ENCODE results near the gene IL17RE.

IL17RE gene

GRCh38 chr3:9901967-9902366 lies 681 bp upstream of the IL17RE start:
- DNase-seq (ENCODE audit: low spot score) = no peak
- Histone ChIP-seq H3K4me3 (ENCODE audit: low read length in 2 of 2) (no peak overlapping the region), H3K27me3 (ENCODE audit: control insufficient read depth in 3 of 3, insufficient read depth in 3 of 3, low read depth in 1 of 3, low read length in 3 of 3) (no peaks in the 10 kb centered on the region), H3K4ac (ENCODE audit: low read length) (no peak overlapping the region), H2AFZ (ENCODE audit: low read length) (no peak overlapping the region), H2BK5ac (ENCODE audit: low read length) (no peak overlapping the region), H4K8ac (ENCODE audit: low read depth, low read length) (no peak overlapping the region), H3K36me3 (replicated peaks in 1 of 2; ENCODE audit: control insufficient read depth in 2 of 2, insufficient read depth in 2 of 2, low read length in 2 of 2) (no peaks in the 10 kb centered on the region), H3K9me3 (replicated peaks in 1 of 2; ENCODE audit: control insufficient read depth in 2 of 2, insufficient read depth in 1 of 2, low read depth in 1 of 2, low read length in 2 of 2) (no peaks in the 10 kb centered on the region), H2BK120ac (ENCODE audit: low read depth, low read length) (no peak overlapping the region), H2BK12ac (ENCODE audit: low read length) (no peak overlapping the region), H3K4me2 (ENCODE audit: insufficient read depth, low read length, poor library complexity, severe bottlenecking) (no peak overlapping the region), H3K14ac (ENCODE audit: low read length) (no peak overlapping the region), H3K18ac (ENCODE audit: low read length) (no peak overlapping the region), H3K27ac (replicated peaks; ENCODE audit: low read length) (no peak overlapping the region), H3K23ac (ENCODE audit: low read depth, low read length, poor library complexity) (no peak overlapping the region), H3K4me1 (ENCODE audit: control insufficient read depth in 2 of 2, insufficient read depth in 1 of 2, low read depth in 1 of 2, low read length in 2 of 2) (peaks cover 3 to 4% of the 10 kb centered on the region in 2 donors), H2AK5ac (ENCODE audit: low read depth, low read length) (no peak overlapping the region), H3K79me1 (ENCODE audit: low read depth, low read length) (no peaks in the 10 kb centered on the region), H3K9ac (ENCODE audit: low read depth, low read length, poor library complexity) (no peak overlapping the region), H2BK15ac (ENCODE audit: low read length) (no peak overlapping the region), H4K91ac (ENCODE audit: low read depth, low read length, poor library complexity) (no peak overlapping the region)
- WGBS, 2 donors (ENCODE audit: extremely low coverage in 2 of 2, insufficient read length in 2 of 2, insufficient replicate concordance in 1 of 2) = no CpG with 5 or more reads among the region's 5 CpGs

- H3K23ac ChIP-seq (ENCODE audit: low read depth, low read length, poor library complexity) = no peak overlapping the region
- H3K36me3 ChIP-seq (replicated peaks in 1 of 2; ENCODE audit: control insufficient read depth in 2 of 2, insufficient read depth in 2 of 2, low read length in 2 of 2) = no peaks in the 10 kb centered on the region
- H3K4me3 ChIP-seq (ENCODE audit: low read length in 2 of 2) = no peak overlapping the region
- no peak overlapping the region for H3K4me2 ChIP-seq (ENCODE audit: insufficient read depth, low read length, poor library complexity, severe bottlenecking)
- no peaks in the 10 kb centered on the region for H3K9me3 ChIP-seq (replicated peaks in 1 of 2; ENCODE audit: control insufficient read depth in 2 of 2, insufficient read depth in 1 of 2, low read depth in 1 of 2, low read length in 2 of 2)
- H2BK5ac ChIP-seq (ENCODE audit: low read length) = no peak overlapping the region
- no peak overlapping the region for H3K9ac ChIP-seq (ENCODE audit: low read depth, low read length, poor library complexity)
- H3K14ac ChIP-seq (ENCODE audit: low read length) = no peak overlapping the region
- H3K4ac ChIP-seq (ENCODE audit: low read length) = no peak overlapping the region
- H3K18ac ChIP-seq (ENCODE audit: low read length) = no peak overlapping the region
- no peak overlapping the region for H3K27ac ChIP-seq (replicated peaks; ENCODE audit: low read length)
- no peak overlapping the region for H2BK15ac ChIP-seq (ENCODE audit: low read length)
- no peaks in the 10 kb centered on the region for H3K79me1 ChIP-seq (ENCODE audit: low read depth, low read length)
- H3K27me3 ChIP-seq (ENCODE audit: control insufficient read depth in 3 of 3, insufficient read depth in 3 of 3, low read depth in 1 of 3, low read length in 3 of 3) = peaks cover 0 to 4% (median 0%) of the 10 kb centered on the region in 3 experiments
- H4K8ac ChIP-seq (ENCODE audit: low read depth, low read length) = no peak overlapping the region
- H3K4me1 ChIP-seq (ENCODE audit: control insufficient read depth in 2 of 2, insufficient read depth in 1 of 2, low read depth in 1 of 2, low read length in 2 of 2) = peaks cover 3 to 4% of the 10 kb centered on the region in 2 donors
- H2BK12ac ChIP-seq (ENCODE audit: low read length) = no peak overlapping the region
- no CpG with 5 or more reads among the region's 4 CpGs for WGBS, 2 donors (ENCODE audit: extremely low coverage in 2 of 2, insufficient read length in 2 of 2, insufficient replicate concordance in 1 of 2)
- no peak for DNase-seq (ENCODE audit: low spot score)
- peak overlapping the region; percentile 70 for H2AFZ ChIP-seq (ENCODE audit: low read length)
- H2AK5ac ChIP-seq (ENCODE audit: low read depth, low read length) = no peak overlapping the region
- H4K91ac ChIP-seq (ENCODE audit: low read depth, low read length, poor library complexity) = no peak overlapping the region
- H2BK120ac ChIP-seq (ENCODE audit: low read depth, low read length) = no peak overlapping the region
Observed at GRCh38 chr3:9903238-9903624, 583 bp downstream of the IL17RE start.

- WGBS, 2 donors (ENCODE audit: extremely low coverage in 2 of 2, insufficient read length in 2 of 2, insufficient replicate concordance in 1 of 2) = no CpG with 5 or more reads among the region's 4 CpGs
- no peak overlapping the region for H2BK120ac ChIP-seq (ENCODE audit: low read depth, low read length)
- no peak overlapping the region for H2AFZ ChIP-seq (ENCODE audit: low read length)
Observed at GRCh38 chr3:9903904-9904303, 1.3 kb downstream of the IL17RE start.

GRCh38 chr3:9906480-9906879 lies 3.8 kb downstream of the IL17RE start:
- Histone ChIP-seq H2AK5ac (ENCODE audit: low read depth, low read length) (no peak overlapping the region), H3K18ac (ENCODE audit: low read length) (no peak overlapping the region), H4K91ac (ENCODE audit: low read depth, low read length, poor library complexity) (no peak overlapping the region), H4K8ac (ENCODE audit: low read depth, low read length) (no peak overlapping the region), H3K36me3 (replicated peaks in 1 of 2; ENCODE audit: control insufficient read depth in 2 of 2, insufficient read depth in 2 of 2, low read length in 2 of 2) (no peaks in the 10 kb centered on the region), H3K23ac (ENCODE audit: low read depth, low read length, poor library complexity) (no peak overlapping the region), H2BK5ac (ENCODE audit: low read length) (no peak overlapping the region), H2AFZ (ENCODE audit: low read length) (no peak overlapping the region), H3K4me2 (ENCODE audit: insufficient read depth, low read length, poor library complexity, severe bottlenecking) (no peak overlapping the region), H3K4me3 (ENCODE audit: low read length in 2 of 2) (no peak overlapping the region), H3K27me3 (ENCODE audit: control insufficient read depth in 3 of 3, insufficient read depth in 3 of 3, low read depth in 1 of 3, low read length in 3 of 3) (peaks cover 0 to 8% (median 0%) of the 10 kb centered on the region in 3 experiments), H3K9me3 (replicated peaks in 1 of 2; ENCODE audit: control insufficient read depth in 2 of 2, insufficient read depth in 1 of 2, low read depth in 1 of 2, low read length in 2 of 2) (no peaks in the 10 kb centered on the region), H2BK120ac (ENCODE audit: low read depth, low read length) (no peak overlapping the region), H2BK12ac (ENCODE audit: low read length) (no peak overlapping the region), H2BK15ac (ENCODE audit: low read length) (no peak overlapping the region), H3K14ac (ENCODE audit: low read length) (no peak overlapping the region), H3K4me1 (ENCODE audit: control insufficient read depth in 2 of 2, insufficient read depth in 1 of 2, low read depth in 1 of 2, low read length in 2 of 2) (peaks cover 3 to 4% of the 10 kb centered on the region in 2 donors), H3K9ac (ENCODE audit: low read depth, low read length, poor library complexity) (no peak overlapping the region), H3K4ac (ENCODE audit: low read length) (no peak overlapping the region), H3K27ac (replicated peaks; ENCODE audit: low read length) (no peak overlapping the region), H3K79me1 (ENCODE audit: low read depth, low read length) (no peaks in the 10 kb centered on the region)
- no CpG with 5 or more reads among the region's 5 CpGs for WGBS, 2 donors (ENCODE audit: extremely low coverage in 2 of 2, insufficient read length in 2 of 2, insufficient replicate concordance in 1 of 2)
- no peak for DNase-seq (ENCODE audit: low spot score)

More at GRCh38 chr3:9903904-9904303, 1.3 kb downstream of the IL17RE start:
- H3K27ac ChIP-seq (replicated peaks; ENCODE audit: low read length) = no peak overlapping the region
- no peak overlapping the region for H2AK5ac ChIP-seq (ENCODE audit: low read depth, low read length)
- DNase-seq (ENCODE audit: low spot score) = no peak
- H3K9me3 ChIP-seq (replicated peaks in 1 of 2; ENCODE audit: control insufficient read depth in 2 of 2, insufficient read depth in 1 of 2, low read depth in 1 of 2, low read length in 2 of 2) = no peaks in the 10 kb centered on the region
- H3K14ac ChIP-seq (ENCODE audit: low read length) = no peak overlapping the region
- peaks cover 0 to 4% (median 0%) of the 10 kb centered on the region in 3 experiments for H3K27me3 ChIP-seq (ENCODE audit: control insufficient read depth in 3 of 3, insufficient read depth in 3 of 3, low read depth in 1 of 3, low read length in 3 of 3)
- H3K23ac ChIP-seq (ENCODE audit: low read depth, low read length, poor library complexity) = no peak overlapping the region
- H3K4me2 ChIP-seq (ENCODE audit: insufficient read depth, low read length, poor library complexity, severe bottlenecking) = no peak overlapping the region
- no peaks in the 10 kb centered on the region for H3K79me1 ChIP-seq (ENCODE audit: low read depth, low read length)
- no peak overlapping the region for H2BK15ac ChIP-seq (ENCODE audit: low read length)
- no peak overlapping the region for H2BK5ac ChIP-seq (ENCODE audit: low read length)
- H2BK12ac ChIP-seq (ENCODE audit: low read length) = no peak overlapping the region
- H4K91ac ChIP-seq (ENCODE audit: low read depth, low read length, poor library complexity) = no peak overlapping the region
- no peak overlapping the region for H3K18ac ChIP-seq (ENCODE audit: low read length)
- no peak overlapping the region for H3K4ac ChIP-seq (ENCODE audit: low read length)
- H3K9ac ChIP-seq (ENCODE audit: low read depth, low read length, poor library complexity) = no peak overlapping the region
- peaks cover 3 to 4% of the 10 kb centered on the region in 2 donors for H3K4me1 ChIP-seq (ENCODE audit: control insufficient read depth in 2 of 2, insufficient read depth in 1 of 2, low read depth in 1 of 2, low read length in 2 of 2)
- no peak overlapping the region for H4K8ac ChIP-seq (ENCODE audit: low read depth, low read length)
- no peak overlapping the region for H3K4me3 ChIP-seq (ENCODE audit: low read length in 2 of 2)
- H3K36me3 ChIP-seq (replicated peaks in 1 of 2; ENCODE audit: control insufficient read depth in 2 of 2, insufficient read depth in 2 of 2, low read length in 2 of 2) = no peaks in the 10 kb centered on the region

Data from neuronal stem cell (in vitro differentiated cells).